ENCODE data around the gene LRRC10B.

The LRRC10B gene

DNA sequence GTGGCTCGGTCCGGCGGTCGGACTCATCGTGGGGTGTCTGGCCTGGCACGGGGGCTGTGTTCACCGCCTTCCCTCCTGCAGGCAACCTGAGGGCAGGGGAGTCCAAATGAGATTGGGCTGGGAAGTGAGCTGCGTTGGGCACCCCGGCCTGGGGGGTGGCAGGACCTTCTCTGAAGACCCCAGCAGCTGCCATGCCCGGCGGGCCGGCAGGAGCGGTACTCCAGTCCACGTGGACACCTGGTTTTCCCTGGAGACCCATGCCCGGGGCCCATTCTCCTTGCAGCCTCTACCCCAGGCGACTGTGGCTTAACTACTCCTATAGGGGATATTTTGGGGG, 24.5 kb downstream of the LRRC10B start:
- DNase-seq: no peak

DNA sequence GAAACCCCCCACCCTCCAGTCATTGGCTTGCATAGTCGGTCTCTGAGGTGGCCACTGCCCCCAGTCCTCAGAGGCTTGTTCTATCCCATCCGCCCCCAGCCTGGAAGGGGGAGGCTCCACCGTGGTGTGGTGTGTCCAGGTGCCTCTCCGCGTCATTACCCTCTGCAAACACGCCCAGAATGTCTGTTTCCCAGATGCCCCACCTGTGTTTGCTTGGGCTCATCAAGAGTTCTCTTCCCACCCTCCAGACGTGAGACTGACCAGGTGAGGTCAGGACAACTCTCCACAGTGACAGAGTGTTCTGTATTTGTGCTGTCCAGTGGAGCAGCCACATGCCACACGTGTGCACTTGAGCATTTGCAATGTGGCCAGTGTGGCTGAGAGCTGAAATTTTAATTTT, 24.9 kb downstream of the LRRC10B start:
- no peak for DNase-seq

DNA sequence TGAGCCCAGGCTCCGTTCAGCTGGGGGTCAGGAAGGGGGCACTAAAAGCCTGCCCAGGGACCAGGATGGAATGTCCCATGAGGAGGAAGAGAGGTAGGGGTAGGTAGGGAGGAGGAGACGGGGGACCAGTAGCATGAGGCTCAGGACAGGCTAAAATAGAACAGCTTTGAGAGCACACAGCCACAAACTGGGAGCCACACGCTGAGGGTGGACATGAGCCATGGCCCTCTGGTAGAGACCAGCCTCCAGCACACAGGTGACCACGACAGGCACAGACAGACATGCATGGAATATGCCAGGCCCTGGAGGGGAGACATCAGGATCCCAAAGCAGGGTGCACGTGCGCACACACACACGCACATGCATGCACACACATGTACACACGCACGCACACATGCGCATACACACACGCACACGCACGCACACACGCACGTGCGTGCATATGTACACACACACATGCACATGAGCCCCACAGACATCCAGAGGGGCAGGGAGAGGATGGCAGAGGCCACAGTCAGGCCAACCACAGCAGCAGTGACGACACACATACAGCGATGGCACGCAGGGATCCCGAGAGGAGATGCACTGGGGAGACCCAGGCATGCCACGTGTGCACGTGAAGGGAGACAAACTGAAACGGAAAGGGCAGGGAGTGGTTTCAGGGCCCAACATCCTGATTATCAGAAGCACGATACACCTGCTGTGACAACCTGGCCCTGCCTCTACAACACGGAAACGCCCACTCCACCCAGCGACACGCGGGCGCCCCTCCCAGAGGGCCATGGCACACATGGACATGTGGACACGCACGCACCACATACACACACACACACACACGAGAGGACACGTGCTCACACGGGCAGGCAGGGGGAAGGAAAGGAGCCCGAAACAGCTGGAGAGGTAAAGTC, 25.7 kb downstream of the LRRC10B start:
- no peak for DNase-seq

GRCh38 chr11:61534933-61535839, 26.6 kb downstream of the LRRC10B start:
- no peak for DNase-seq

GRCh38 chr11:61535998-61536675, 27.6 kb downstream of the LRRC10B start:
- DNase-seq: no peak

DNA sequence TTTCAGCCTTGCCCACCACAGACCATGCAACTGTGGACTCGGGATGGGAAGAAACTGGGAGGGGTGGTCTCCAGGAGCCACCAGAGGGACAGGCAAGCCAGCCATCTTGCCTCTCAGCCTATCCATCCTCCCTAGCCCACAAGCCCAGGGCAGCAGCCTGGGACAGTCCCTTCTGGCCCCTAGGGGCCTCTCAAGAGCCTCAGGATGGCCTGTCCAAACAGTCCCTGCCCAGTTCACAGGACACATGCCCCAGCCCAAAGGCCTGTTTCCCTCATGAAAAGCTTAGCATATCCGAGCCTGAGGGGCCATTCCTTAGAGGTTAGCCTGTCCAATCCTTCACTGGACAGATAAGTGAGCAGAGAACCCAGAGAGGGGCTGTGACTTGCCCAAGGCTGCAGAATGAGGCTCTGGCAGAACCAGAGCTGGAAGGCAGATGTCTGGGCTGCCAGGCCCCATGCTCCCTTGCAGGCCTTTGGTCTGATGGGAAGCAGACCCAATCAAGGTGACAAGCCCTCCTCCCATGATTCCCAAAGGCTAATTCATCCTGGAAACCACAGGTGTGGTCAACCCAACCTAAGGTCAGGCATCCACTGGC, 28.2 kb downstream of the LRRC10B start:
- DNase-seq: no peak

DNA sequence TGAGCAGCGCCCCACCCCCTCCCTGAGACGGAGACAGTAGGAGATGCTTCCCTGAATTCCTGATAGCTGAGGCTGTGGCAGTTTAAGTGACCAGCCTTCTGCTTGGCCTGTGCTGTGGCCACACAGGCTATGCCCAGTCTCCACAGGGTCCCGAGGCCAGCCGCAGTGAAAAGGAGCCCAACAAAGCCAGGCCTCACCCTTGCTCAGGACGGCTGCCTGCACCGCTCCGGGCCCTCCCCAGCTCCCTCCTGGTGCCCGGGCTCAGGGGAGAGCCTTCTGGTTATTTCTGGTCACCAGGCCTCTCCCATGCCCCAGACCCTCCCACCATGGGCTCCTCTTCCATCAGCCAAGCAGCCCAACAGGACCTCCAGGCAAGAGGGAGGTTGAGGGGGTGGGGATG, 28.8 kb downstream of the LRRC10B start:
- no peak for DNase-seq

DNA sequence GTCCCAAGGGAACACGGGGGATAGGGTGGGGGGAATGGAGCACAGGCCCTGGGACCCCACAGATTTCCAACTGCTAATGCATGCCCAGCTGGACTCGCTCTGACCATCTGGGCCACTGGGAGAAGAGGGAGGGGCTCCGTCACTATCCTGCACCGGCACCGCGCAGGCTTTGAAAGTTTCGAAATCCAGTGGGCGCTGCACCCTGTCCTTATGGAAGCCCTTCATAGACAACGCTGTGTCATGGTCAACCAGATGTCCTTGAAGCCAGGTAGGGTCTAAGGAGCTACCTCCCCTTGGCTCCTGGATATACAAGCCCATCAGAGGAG, 30.1 kb downstream of the LRRC10B start:
- DNase-seq: no peak

DNA sequence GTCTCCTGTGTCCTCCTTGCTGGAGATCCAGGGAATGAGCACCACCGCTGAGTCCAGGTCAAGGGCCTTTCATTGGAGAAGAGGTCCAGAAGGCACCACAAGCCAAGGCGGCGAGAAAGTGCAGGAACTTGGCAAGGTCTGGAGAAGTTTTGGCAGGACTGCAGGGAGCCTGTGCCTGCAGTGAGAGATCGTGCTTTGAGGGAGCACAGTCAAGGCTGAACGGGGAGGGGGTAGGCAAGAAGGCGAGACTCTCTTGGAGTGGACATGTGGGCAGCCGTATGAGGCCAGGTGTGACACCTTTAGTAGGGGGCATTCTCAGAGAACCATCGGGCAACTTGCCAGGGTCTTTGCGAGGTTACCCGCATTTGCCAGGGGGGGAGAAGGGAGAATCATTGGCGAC, 30.5 kb downstream of the LRRC10B start:
- DNase-seq: no peak

DNA sequence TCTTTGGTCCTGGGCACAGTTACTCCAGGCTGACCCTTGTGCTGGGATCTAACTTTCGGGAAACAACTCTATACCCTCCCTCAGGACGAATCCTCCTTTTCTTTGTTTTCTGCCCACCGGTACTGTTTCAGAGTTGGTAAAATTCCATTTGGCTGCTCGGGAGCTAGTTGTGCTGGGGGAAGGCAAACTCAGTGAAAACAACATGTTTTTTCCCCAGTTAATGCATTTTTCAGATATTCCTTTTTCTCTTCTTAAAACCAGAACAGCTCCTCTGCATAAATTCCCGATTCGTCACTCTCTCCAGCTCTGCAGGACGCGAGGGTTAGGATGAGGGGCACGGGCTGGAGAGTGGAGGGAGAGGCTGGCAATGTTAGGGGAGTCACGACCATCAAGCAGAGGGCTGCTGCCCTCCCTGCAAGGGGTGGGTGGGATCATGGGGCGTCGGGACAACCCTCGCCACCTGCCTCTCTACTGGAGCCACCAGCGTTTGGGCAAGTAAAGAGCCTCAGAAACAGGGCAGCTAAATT, 31.3 kb downstream of the LRRC10B start:
- DNase-seq: no peak

- no peak for DNase-seq
These were observed 32.0 kb downstream of the LRRC10B start for GRCh38 chr11:61540528-61540927.

DNA sequence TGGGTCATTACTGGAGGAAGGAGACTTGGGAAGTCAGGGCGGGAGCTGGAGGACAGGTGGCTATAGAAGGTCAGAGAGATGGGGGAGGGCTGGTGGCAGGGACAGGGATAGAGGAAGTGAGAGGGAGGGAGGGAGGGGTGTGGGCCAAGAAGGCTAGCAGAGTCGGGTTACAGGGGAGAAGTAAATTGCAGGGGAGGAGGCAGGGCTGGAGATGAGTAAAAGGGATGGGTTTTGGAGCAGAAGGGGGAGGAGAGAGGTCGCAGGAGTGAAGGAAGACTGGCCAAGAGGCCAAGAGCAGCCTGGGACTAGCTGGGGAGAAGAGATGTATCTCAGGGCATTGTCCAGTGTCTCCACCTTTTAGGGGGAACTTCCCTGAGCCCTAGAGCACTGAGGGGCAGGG, 33.0 kb downstream of the LRRC10B start:
- no peak for DNase-seq

GRCh38 chr11:61542024-61542461, 33.5 kb downstream of the LRRC10B start:
- DNase-seq: no peak

DNA sequence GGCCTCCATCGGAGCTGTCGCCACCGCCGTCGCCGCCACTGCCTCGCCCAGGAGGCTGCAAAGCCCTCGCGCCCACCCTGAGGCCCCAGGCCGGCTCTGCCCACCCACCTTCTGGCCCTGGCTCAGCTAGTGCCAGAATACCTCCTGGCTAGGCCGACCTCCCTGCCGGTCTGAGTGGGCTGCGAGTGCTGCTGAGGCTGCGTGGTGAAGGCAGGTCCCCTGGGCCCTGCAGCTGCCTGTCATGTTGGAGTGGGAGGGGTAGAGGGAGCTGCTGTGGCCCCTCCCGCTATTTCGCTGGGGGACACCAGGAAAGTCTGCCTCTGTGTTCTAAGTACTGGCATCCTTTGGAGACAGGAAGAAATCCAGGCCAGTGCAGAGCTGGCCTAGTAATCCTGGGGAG, 34.2 kb downstream of the LRRC10B start:
- no peak for DNase-seq

- DNase-seq: no peak
These were observed 35.2 kb downstream of the LRRC10B start for GRCh38 chr11:61543606-61544306.

- no peak for DNase-seq
These were observed 35.9 kb downstream of the LRRC10B start for GRCh38 chr11:61544466-61544865.

DNA sequence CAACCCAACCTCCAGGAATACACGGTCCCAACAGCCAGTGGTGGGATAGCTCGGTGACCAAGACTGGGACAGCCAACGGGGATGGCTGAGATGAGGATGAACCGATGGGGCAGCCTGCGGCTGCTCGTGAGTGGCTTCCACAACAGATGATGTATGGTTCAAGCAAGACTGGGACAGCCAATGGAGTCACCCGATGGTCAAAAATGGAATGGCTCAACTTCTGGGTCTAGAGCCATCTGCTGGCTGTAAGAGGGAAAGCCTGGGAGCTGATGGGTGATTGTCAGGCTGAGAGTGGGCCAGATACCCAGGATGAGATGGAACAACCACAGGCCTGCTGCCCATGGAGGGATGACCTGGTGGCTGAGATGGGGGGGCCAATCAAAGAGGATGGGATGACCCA, 36.8 kb downstream of the LRRC10B start:
- DNase-seq: no peak

GRCh38 chr11:61545921-61546320, 37.4 kb downstream of the LRRC10B start:
- no peak for DNase-seq

- no peak for DNase-seq
These were observed 38.1 kb downstream of the LRRC10B start for GRCh38 chr11:61546663-61547062.

- DNase-seq: no peak
These were observed 38.7 kb downstream of the LRRC10B start for GRCh38 chr11:61547246-61547645.

DNA sequence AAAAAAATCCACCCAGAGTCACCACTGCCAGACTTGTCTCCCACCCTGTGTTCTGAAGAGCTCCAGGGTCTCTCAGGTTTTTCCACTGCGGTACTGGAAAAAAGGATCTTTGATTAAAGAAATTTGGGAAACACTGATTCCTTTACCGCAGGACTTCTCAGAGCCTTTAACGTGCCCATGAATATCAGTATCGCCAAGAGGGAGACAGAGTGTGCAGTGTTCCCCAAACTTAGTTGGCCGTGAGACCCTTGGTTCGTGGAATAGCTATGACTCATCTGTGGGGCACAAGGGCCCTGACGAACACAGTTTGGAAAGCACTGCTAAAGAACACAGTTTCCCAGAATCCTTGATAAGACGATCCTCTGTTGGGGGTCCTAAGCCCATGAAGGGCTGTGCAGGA, 40.6 kb downstream of the LRRC10B start:
- DNase-seq: no peak
